Measurements from ENCODE around the gene SLCO1B3. TPM values are rescaled to one million over a fixed set of nuclear protein-coding genes. Genes with fewer than 3 reads are reported as not detected.

The SLCO1B3 gene
- total and polyA plus RNA-seq, 2 donors (not counting 3 experiments of a cell fraction or from before 2014, with no cell fraction given), result not detected

DNA sequence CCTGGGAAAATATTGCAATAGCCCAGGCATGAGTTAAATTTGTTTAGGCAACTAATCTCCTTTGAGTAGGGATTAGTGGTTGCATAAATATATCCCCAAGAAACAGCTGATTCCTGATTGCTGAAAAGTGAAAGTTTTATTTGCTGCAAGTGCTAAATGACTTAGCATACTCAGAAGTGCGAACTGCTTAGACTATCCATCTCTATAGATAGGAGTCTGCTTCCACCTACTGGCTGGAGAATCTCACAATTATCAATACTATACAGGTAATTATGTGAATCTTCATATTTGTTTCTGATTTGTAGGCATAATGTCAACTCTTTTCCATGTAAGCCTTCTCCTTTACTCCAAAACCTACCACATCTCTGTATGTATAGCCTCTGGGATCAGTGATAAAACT is 12.0 kb upstream of the SLCO1B3 start:
- ChIA-PET CTCF (interaction anchor here (0.9 to 3.4 kb wide), 2 partner anchors 150 to 153 kb away, joined by 3 to 13 read pairs; no protein-coding TSS in a partner anchor), POLR2A (no interaction called here)
- no peak overlapping the region for H3K27ac ChIP-seq (ENCODE audit: insufficient read depth, low read depth, low read length)
- intact Hi-C loops (cut with micrococcal nuclease) (loop anchor here (1.0 to 2.0 kb wide), 2 partner anchors 152 to 334 kb away; no protein-coding TSS in a partner anchor), dilution Hi-C loops (cut with MboI; ENCODE audit: extremely low pct_ligation_motif_present, low sequenced_read_pairs) (no loop called here)
- BruUV-seq (replicated peaks), result no TSS peak
- no peaks in the 10 kb centered on the region for H3K9me1 ChIP-seq (replicated peaks; ENCODE audit: control insufficient read depth, extremely low read depth, insufficient read depth, low read length)
- no peak overlapping the region for H3K9ac ChIP-seq (replicated peaks; ENCODE audit: extremely low read depth, insufficient read depth, low read length)
- no peaks in the 10 kb centered on the region for H3K4me1 ChIP-seq (ENCODE audit: control insufficient read depth, extremely low read depth, insufficient read depth, low read length)
- no peaks in the 10 kb centered on the region for H3K9me3 ChIP-seq (replicated peaks; ENCODE audit: control insufficient read depth, insufficient read depth, low read length)
- no peaks in the 10 kb centered on the region for H4K20me1 ChIP-seq (replicated peaks; ENCODE audit: control insufficient read depth, extremely low read depth, insufficient read depth, low read length)
- DNase-seq (ENCODE audit: low read depth, low spot score) (peak; percentile 59), FAIRE-seq (no peak)
- no peaks in the 10 kb centered on the region for H3K36me3 ChIP-seq (ENCODE audit: control insufficient read depth in 2 of 2, extremely low read depth in 1 of 2, insufficient read depth in 2 of 2, low read length in 2 of 2)
- no peak overlapping the region for H3K4me3 ChIP-seq (replicated peaks in 1 of 3; ENCODE audit: insufficient read depth in 1 of 3, low read depth in 1 of 3, low read length in 3 of 3)
- H3K4me2 ChIP-seq (ENCODE audit: insufficient read depth, low read length), result no peak overlapping the region
- no peak for TF ChIP-seq JUN (IDR thresholded peaks at IDR 0.05; ENCODE audit: borderline replicate concordance, insufficient read depth, insufficient read length, low read depth)
- TF ChIP-seq, protein P1, sequence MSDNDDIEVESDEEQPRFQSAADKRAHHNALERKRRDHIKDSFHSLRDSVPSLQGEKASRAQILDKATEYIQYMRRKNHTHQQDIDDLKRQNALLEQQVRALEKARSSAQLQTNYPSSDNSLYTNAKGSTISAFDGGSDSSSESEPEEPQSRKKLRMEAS (IDR thresholded peaks at IDR 0.05; ENCODE audit: insufficient read depth, insufficient read length), result no peak
- TF ChIP-seq MYC (IDR thresholded peaks at IDR 0.05; ENCODE audit: low read depth, low read length), result no peak
- TF ChIP-seq, protein P2, sequence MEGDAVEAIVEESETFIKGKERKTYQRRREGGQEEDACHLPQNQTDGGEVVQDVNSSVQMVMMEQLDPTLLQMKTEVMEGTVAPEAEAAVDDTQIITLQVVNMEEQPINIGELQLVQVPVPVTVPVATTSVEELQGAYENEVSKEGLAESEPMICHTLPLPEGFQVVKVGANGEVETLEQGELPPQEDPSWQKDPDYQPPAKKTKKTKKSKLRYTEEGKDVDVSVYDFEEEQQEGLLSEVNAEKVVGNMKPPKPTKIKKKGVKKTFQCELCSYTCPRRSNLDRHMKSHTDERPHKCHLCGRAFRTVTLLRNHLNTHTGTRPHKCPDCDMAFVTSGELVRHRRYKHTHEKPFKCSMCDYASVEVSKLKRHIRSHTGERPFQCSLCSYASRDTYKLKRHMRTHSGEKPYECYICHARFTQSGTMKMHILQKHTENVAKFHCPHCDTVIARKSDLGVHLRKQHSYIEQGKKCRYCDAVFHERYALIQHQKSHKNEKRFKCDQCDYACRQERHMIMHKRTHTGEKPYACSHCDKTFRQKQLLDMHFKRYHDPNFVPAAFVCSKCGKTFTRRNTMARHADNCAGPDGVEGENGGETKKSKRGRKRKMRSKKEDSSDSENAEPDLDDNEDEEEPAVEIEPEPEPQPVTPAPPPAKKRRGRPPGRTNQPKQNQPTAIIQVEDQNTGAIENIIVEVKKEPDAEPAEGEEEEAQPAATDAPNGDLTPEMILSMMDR (IDR thresholded peaks at IDR 0.05; ENCODE audit: extremely low read depth in 1 of 2, insufficient read depth in 1 of 2, low read depth in 1 of 2, low read length in 2 of 2), result peak in 1 of 2 donors; percentile 20
- TF ChIP-seq FOS (IDR thresholded peaks at IDR 0.05; ENCODE audit: borderline replicate concordance, insufficient read depth, low read length), result no peak
- no peak for TF ChIP-seq GATA2 (IDR thresholded peaks at IDR 0.05; ENCODE audit: insufficient read depth, insufficient read length, low read depth, low read length)
- H3K27me3 ChIP-seq (ENCODE audit: control insufficient read depth in 2 of 2, insufficient read depth in 2 of 2, low read length in 2 of 2), result no peaks in the 10 kb centered on the region
- H3K79me2 ChIP-seq (ENCODE audit: control insufficient read depth, insufficient read depth, low read length), result no peaks in the 10 kb centered on the region
- no peak overlapping the region for H2AFZ ChIP-seq (ENCODE audit: low read depth, low read length)

Data from endothelial cell of umbilical vein (primary cell).